GM19395 (cell line): ENCODE measurements around the gene TMEM171.

ENCODE experiments used
- ATAC-seq: cut with Tn5 transposase; IDR thresholded peaks from one replicate; pipeline ENCODE4 v1.9.1; 2021; ENCODE audit warnings: mild to moderate bottlenecking, moderate library complexity; ENCODE audit not compliant: unreplicated experiment

Gene TMEM171

GRCh38 chr5:73119451-73120157 is 771 bp upstream of the TMEM171 start:
- ATAC-seq = no peak

DNA sequence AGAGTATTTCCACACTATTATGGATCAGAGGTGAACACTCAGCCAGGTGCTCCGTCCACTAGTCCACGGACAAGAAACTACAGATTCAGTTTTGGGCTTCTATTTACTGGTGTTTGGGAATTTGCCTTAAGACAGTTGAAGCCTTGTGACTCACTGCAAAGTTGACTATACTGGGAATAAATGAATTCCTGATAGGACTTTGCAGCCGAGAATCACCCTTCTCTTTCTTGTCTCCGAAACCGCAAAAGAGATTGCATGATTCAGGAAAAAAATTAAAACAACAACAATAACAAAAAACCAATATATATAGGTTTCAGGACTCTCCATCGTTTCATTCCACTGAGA is 716 bp downstream of the TMEM171 start:
- no peak for ATAC-seq

GRCh38 chr5:73122875-73123810 is 2.8 kb downstream of the TMEM171 start:
- no peak for ATAC-seq

GRCh38 chr5:73125289-73125688 is 4.9 kb downstream of the TMEM171 start:
- ATAC-seq = no peak

DNA sequence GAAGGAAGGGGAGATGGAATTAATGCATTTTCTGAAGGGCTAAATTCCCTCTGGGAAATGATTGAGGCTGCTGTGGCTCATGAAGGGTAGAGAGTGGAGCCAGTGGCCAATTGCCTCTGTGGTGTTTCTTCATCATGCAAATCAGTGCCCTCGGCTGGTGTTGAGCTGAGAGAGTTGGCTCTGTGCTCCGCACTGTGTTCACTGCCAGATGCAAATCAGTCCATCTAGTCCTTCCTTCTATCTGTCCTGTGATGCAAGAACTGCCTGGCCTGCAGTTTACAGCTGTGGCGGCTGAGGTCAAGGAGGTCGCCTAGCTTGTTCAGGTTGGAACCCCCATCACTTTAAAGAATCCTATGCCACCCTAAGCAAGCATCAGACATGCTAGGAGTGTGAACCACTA is 6.0 kb downstream of the TMEM171 start:
- ATAC-seq = no peak

GRCh38 chr5:73126957-73127356 is 6.6 kb downstream of the TMEM171 start:
- ATAC-seq = no peak

DNA sequence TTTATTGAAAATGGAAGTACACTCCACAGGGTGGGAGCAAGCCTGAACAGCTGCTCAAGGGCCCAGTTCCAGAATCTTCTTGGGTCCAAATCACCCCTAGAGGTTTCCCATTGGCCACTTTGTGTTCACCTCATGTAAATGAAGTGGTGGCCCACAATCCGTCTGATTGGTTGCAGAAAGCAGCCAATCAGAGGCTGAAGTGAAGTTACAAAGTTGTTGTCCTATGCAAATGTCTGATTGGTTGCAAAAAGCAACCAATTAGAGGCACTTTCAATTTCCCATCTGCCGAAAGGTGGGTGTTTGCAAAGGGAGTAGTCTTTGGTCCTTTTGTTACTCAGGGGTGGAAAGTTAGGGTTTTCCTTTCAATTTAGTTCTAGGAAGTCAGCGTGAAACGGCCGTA is 8.8 kb downstream of the TMEM171 start:
- ATAC-seq = no peak

- ATAC-seq = no peak
Observed at GRCh38 chr5:73130811-73131210, 10.4 kb downstream of the TMEM171 start.

- ATAC-seq = no peak
Observed at GRCh38 chr5:73131711-73132425, 11.5 kb downstream of the TMEM171 start.

DNA sequence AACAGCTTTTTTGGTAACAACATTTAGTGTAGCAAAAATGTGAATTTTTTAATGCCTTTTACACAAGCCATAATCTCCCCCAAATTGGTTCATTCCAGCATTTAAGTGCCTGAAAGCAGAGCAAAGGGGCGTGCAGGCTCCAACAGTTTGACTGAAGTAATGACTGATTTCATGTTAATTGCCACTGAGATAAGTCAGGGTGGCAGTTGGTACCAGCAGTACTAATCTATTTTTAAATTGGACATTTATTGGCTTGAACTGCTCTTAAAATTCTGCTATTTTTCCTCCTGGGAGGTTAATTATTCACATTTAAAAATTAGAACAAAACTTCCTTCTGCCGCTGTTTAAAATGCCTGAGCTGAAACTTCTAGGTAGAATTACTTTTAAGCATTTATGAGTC is 12.4 kb downstream of the TMEM171 start:
- ATAC-seq = no peak

DNA sequence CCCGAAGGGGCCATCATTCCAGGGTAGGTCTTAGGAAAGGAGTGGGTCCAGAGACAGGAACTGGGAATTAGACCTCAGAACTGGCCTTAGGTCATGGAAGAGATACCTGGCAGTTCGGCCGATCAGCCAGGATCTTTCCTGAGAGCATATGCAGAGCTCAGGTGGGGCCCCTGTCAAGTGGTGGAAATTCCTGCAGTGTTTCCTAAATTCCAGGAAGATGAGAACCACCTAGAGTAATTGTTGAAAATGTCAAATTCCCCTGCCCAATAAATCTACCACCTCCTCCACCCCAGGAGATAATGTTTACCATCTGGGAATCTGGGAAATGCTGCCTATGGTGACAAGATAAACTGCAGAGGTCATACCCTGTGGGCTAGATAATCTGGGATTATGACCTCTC is 14.6 kb downstream of the TMEM171 start:
- ATAC-seq = no peak

GRCh38 chr5:73135429-73136054 is 15.2 kb downstream of the TMEM171 start:
- ATAC-seq = no peak

DNA sequence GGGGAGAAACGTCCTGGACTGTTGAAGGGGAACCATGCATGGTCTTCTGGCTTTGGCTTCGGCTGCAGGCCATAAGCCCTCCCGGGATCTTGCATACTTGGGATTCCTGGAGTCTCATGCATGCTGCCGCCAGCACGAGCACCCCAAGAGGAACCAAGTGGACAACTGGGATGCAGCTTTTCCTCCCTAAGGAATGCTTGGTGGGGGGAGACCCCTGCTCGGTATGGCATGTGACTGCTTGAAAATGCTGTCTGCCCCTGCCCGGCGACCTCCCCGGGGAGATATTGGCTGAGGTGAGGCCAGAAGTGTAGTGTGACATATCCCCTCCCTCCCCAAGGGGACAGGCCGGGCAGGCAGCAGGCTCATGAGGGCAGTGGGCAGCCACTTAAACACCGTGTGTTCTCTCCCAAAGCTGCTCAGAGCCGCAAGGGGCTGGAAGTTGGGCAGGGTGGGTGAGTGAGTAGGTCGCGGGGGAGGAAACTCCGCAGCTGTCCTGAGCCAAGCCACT is 15.7 kb downstream of the TMEM171 start:
- no peak for ATAC-seq

GRCh38 chr5:73137563-73138530 is 17.5 kb downstream of the TMEM171 start:
- no peak for ATAC-seq

DNA sequence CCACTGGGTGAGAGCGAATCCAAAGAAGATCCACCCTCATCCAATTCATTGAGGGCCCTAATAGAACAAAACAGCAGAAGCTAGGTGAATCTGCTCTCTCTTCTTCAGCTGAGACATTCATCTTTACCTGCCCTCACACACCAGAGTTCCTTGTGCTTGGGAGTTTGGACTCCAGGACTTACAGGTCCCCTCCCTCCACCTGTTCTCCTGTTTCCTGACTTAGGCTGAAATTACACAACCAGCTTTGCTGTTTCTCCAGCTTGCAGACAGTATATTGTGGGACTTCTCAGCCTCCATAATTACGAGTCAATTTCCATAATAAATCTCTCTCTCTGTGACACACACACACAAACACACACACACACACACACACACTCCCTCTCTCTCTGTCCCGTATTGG is 19.1 kb downstream of the TMEM171 start:
- no peak for ATAC-seq

GRCh38 chr5:73140801-73141200 is 20.4 kb downstream of the TMEM171 start:
- no peak for ATAC-seq

GRCh38 chr5:73142035-73142434 is 21.7 kb downstream of the TMEM171 start:
- ATAC-seq = no peak

DNA sequence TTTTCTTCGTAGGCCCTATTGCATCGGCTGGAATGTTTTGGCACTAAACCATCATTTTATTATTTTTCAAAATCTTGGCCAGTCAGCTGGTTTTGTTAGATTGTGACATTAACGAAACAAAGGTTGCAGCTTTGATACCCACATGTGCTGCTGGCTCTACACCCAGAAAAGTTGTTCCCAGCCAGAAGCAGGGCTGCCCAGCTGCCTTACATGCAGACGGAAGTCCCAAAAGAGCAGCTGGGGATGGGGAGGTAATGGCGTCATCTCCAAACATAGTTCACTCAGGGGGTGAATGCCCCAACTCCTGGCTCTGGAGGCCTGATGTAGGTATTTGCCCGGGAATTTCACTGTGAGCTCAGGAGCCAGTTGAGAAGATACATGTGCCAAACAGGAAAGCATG is 23.3 kb downstream of the TMEM171 start:
- no peak for ATAC-seq

- no peak for ATAC-seq
Observed at GRCh38 chr5:73149540-73149939, 29.2 kb downstream of the TMEM171 start.

DNA sequence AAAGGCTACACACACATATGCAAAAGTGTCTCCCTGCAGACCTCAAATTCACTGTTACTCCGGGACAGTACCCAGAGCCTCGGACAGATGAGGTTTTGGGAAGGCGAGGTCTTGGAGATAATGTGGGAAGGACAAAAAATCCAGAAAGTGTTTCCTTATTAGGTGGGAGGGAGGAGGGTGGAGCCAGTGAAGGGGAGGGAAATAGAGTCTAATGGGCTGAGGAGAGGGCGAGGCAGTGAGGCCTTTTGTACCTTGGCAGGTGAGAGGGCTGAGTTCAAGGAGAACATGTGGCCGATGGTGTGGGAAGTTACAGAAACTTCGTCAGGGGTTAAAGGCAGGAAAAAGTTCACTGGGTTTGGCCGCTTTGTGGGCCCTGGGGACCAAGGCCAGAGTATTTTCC is 30.5 kb downstream of the TMEM171 start:
- no peak for ATAC-seq
